HUES48 (cell line): ENCODE data around the gene ANO4.
"Not testable (repeated sequence)": the region's sequence is repeated elsewhere in the genome, so short reads cannot be mapped to it uniquely, and the experiment has no call there.

Source experiments
- H3K27ac ChIP-seq: one replicate; pipeline ENCODE4 v1.7.0; 2013; ENCODE audit warnings: low read depth, low read length, inconsistent platforms
- H3K27me3 ChIP-seq: 2 replicates; pipeline ENCODE4 v1.6.1; 2013; ENCODE audit warnings: mild to moderate bottlenecking, low read length; ENCODE audit not compliant: control insufficient read depth, insufficient read depth
- H3K36me3 ChIP-seq: 2 replicates; pipeline ENCODE4 v1.6.1; 2013; ENCODE audit warnings: low read length; ENCODE audit not compliant: control insufficient read depth, insufficient read depth
- H3K4me1 ChIP-seq: 2 replicates; pipeline ENCODE4 v1.6.1; 2013; ENCODE audit warnings: mild to moderate bottlenecking, low read length; ENCODE audit not compliant: control insufficient read depth, insufficient read depth
- H3K4me3 ChIP-seq: 2 replicates; pipeline ENCODE4 v1.5.1; 2013; ENCODE audit warnings: mild to moderate bottlenecking, low read depth, low read length
- H3K9ac ChIP-seq: 2 replicates; pipeline ENCODE4 v1.6.1; 2013; ENCODE audit warnings: mild to moderate bottlenecking, low read depth, low read length, moderate library complexity
- H3K9me3 ChIP-seq: 2 replicates; pipeline ENCODE4 v1.6.1; 2013; ENCODE audit warnings: low read length; ENCODE audit not compliant: control insufficient read depth, insufficient read depth

ANO4 gene

DNA sequence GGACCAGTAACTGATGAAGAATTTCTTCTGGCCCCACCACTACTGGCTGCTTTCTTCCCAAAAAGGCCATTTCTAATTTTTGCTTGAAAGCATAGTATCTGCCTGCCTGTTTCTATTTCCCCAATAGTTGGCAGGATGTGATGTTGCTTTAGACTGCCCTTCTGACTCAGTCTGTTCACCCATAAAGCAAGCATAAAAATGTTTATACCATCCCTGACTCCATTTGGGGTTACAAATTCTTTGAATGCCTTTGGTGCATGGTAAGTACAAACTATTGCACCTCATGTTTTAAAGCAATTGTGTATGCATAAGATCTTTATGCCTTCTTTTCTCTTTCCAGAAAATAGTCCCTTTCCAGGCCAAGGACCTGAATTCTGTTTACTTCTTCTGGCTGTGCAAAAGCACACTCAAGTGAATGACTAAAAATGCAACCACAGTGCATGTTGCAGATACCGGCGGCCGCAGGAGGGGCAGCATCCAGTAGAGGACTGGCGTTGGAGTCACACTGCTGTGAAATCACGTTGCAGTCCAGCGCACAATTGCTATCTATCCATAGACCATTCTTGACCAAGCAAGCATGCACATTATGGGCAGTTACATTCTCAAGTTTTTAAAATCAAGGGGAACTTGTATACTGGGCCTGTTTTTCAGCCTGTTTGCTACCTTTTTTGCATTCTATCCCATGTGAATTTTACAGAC, 333.1 kb downstream of the ANO4 start:
- Histone ChIP-seq H3K4me1 (no peaks in the 10 kb centered on the region), H3K36me3 (no peaks in the 10 kb centered on the region), H3K27ac (no peak overlapping the region)

DNA sequence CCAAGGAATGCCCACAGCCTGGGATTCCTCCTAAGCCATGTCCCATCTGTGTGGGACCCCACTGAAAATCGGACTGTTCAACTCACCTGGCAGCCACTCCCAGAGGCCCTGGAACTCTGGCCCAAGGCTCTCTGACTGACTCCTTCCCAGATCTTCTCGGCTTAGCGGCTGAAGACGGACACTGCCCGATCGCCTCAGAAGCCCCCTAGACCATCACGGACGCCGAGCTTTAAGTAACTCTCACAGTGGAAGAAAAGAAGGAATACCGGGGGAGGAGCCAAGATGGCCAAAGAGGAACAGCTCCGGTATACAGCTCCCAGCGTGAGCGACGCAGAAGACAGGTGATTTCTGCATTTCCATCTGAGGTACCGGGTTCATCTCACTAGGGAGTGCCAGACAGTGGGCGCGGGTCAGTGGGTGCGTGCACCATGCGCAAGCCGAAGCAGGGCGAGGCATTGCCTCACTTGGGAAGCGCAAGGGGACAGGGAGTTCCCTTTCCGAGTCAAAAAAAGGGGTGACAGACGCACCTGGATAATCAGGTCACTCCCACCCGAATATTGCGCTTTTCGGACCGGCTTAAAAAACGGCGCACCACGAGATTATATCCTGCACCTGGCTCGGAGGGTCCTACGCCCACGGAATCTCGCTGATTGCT, 351.3 kb downstream of the ANO4 start:
- not testable (repeated sequence) for H3K4me1 ChIP-seq, H3K36me3 ChIP-seq, H3K9ac ChIP-seq, H3K27ac ChIP-seq, H3K27me3 ChIP-seq, H3K9me3 ChIP-seq
- peak overlapping the region; percentile 60 for H3K4me3 ChIP-seq

More for the DNA sequence above, 333.1 kb downstream of the ANO4 start:
- H3K27me3 ChIP-seq: no peaks in the 10 kb centered on the region
- H3K9ac ChIP-seq: no peak overlapping the region
- H3K4me3 ChIP-seq: no peak overlapping the region
- no peaks in the 10 kb centered on the region for H3K9me3 ChIP-seq

DNA sequence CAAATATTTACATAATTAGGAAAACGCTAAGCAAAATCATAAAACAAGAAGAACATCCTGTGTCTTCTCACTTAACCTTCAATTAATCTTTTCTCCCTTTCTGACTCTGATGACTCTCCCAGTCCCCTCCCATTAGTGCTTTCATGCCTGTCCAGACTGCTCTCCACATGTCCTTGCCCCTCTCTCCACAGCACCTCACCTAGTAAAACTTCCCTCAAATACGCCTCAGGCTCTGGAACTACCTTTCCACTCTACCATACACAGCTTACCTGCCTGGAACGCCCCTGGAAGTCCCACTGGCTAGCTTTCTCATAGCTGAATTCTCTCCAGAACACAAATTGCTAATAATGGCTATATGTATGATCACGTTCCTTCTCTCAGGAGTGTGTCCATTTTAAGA, 370.7 kb downstream of the ANO4 start:
- no peak overlapping the region for H3K27ac ChIP-seq

DNA sequence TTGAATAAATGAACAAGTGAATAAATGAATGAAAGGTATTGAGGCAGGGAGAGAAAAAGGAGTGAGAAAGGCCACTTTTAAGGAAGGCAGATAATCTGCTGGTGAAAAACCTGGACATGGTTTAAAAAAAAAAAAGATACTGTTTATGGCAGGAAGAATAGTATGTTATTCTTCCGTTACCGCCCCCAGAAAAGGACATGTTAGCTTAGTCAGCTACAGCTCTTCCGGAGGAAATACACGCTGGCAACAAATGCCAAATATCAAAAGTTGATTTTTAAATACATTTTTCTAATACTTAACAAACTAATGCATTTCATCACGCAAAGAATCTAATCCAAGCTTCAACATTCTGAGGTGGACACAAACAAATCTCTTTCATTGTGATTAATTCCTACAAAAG, 372.3 kb downstream of the ANO4 start:
- Histone ChIP-seq H3K27me3 (no peaks in the 10 kb centered on the region), H3K9ac (no peak overlapping the region), H3K27ac (no peak overlapping the region), H3K4me1 (no peaks in the 10 kb centered on the region), H3K4me3 (no peak overlapping the region), H3K36me3 (no peaks in the 10 kb centered on the region), H3K9me3 (no peaks in the 10 kb centered on the region)

More for the DNA sequence above, 370.7 kb downstream of the ANO4 start:
- H3K9me3 ChIP-seq: no peaks in the 10 kb centered on the region
- no peak overlapping the region for H3K4me3 ChIP-seq
- H3K27me3 ChIP-seq: no peaks in the 10 kb centered on the region
- no peaks in the 10 kb centered on the region for H3K36me3 ChIP-seq
- H3K4me1 ChIP-seq: no peaks in the 10 kb centered on the region
- H3K9ac ChIP-seq: no peak overlapping the region

DNA sequence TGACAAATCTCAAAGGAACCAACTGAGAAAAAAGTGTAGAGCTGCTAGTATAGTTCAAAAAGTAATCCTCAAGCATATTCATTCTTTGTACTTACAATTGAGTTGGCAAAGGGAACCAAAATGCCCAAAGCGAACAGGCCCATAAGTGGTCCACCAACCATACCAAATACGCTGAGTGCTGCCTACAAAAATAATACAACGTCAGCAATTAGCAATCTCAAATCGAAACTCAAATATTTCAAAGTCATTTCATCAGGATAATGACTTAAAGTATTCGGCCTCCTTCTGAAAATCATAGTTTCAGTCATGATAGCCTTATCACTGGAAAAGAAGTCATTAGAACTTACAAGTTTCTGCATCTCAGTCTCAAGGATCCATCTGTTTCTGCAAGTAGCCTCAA, 373.4 kb downstream of the ANO4 start:
- H3K27ac ChIP-seq: no peak overlapping the region
- H3K4me3 ChIP-seq: no peak overlapping the region
- H3K27me3 ChIP-seq: no peaks in the 10 kb centered on the region
- H3K36me3 ChIP-seq: no peaks in the 10 kb centered on the region
- H3K4me1 ChIP-seq: no peaks in the 10 kb centered on the region
- H3K9me3 ChIP-seq: no peaks in the 10 kb centered on the region
- H3K9ac ChIP-seq: no peak overlapping the region

DNA sequence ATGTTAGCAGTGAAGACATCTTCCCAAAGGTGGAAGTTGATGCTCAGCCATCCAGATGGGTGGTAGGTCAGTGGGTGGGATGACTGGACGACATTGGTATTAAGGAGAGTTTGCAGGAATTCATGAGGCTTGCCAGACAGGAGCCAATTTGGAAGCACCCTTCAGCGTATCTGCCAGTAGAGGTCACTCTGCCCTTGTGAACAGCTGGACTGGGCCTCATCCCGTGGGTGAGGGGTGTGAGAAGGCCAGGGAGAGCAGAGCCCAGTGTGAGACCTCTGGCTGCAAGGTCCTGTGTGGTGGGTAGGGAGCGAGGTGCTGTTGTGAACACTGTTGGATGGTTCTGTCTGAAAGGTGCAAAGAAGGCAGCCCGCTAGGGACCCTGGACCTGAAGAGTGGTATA, 377.7 kb downstream of the ANO4 start:
- H3K4me3 ChIP-seq: no peak overlapping the region
- no peaks in the 10 kb centered on the region for H3K27me3 ChIP-seq
- H3K36me3 ChIP-seq: no peaks in the 10 kb centered on the region
- H3K27ac ChIP-seq: no peak overlapping the region
- no peaks in the 10 kb centered on the region for H3K4me1 ChIP-seq
- H3K9ac ChIP-seq: no peak overlapping the region
- no peaks in the 10 kb centered on the region for H3K9me3 ChIP-seq

DNA sequence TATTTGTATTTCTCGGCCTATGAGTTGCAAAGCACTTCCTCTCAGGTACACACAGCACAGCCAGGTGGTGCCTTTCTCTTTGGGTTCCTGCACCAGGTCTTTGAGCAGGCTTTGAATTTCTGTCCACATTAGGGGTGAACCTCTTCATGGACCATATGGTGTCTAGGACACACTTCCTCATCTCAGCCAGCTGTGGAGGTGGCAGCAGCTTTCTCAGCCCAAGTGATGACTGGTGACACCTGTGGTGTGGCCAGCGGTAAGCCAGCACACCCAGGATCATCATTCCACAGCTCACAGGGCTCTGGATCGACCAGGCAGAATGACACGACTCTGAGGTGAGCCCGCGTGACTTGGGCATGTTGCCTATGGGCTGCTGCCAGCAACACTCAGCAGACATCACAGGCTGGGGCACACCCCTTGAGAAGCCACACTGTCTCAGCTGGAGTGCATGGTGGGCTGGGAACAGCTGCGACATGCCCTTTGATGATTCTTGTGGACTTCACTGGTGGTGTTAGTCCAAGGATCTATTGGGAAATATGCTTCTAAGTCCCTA, 378.7 kb downstream of the ANO4 start:
- no peak overlapping the region for H3K4me3 ChIP-seq
- no peaks in the 10 kb centered on the region for H3K4me1 ChIP-seq
- H3K36me3 ChIP-seq: no peaks in the 10 kb centered on the region
- H3K27ac ChIP-seq: no peak overlapping the region
- H3K27me3 ChIP-seq: no peaks in the 10 kb centered on the region
- no peak overlapping the region for H3K9ac ChIP-seq
- no peaks in the 10 kb centered on the region for H3K9me3 ChIP-seq

DNA sequence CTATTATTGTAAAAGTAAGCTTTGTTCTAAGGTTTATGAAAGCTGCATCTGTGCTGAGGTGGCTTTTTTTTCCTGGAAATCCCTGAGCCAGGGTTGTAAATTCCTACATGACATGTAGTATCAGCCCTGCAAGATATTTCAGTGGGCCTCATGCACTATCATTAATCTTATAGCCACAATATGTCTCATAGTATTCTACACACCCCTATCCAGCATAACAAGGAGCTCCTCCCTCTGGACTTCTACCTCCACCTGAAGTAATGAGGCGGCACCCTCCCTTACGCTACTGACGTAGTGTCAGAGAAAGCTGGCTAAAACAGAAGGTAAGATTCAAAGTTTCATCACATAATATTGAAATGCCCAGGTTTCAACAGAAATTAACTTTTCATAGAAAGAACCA, 380.0 kb downstream of the ANO4 start:
- Histone ChIP-seq H3K9me3 (no peaks in the 10 kb centered on the region), H3K27me3 (no peaks in the 10 kb centered on the region), H3K9ac (no peak overlapping the region), H3K4me1 (no peaks in the 10 kb centered on the region), H3K27ac (no peak overlapping the region), H3K4me3 (no peak overlapping the region), H3K36me3 (no peaks in the 10 kb centered on the region)
